Karpas-422 (cell line): ENCODE data around the gene ENO3. TPM values are rescaled to one million over a fixed set of nuclear protein-coding genes. Genes with fewer than 3 reads are reported as not detected.

ENCODE experiments used
- DNase-seq: peaks from one replicate; pipeline ENCODE4 v3.0.0-alpha.2; 2015
- H2AFZ ChIP-seq: fragments of 200-600 bp; sonication (generic); 2 replicates; pipeline ENCODE4 v1.6.1; 2014; ENCODE audit warnings: antibody characterized with exemption, low read length, mixed read lengths
- H3K27ac ChIP-seq: fragments of 200-600 bp; sonication (generic); 2 replicates; pipeline ENCODE4 v1.5.1; 2014; ENCODE audit warnings: mild to moderate bottlenecking, low read length, moderate library complexity
- H3K27me3 ChIP-seq: fragments of 200-600 bp; sonication (generic); 2 replicates; pipeline ENCODE4 v1.6.1; 2014; ENCODE audit warnings: low read length, mixed read lengths
- H3K36me3 ChIP-seq: fragments of 200-600 bp; sonication (generic); 2 replicates; pipeline ENCODE4 v1.6.1; 2014; ENCODE audit warnings: low read length, mixed read lengths; ENCODE audit not compliant: insufficient read depth
- H3K4me1 ChIP-seq: fragments of 200-600 bp; sonication (generic); 2 replicates; pipeline ENCODE4 v1.6.1; 2014; ENCODE audit warnings: mild to moderate bottlenecking, low read length, mixed read lengths
- H3K4me2 ChIP-seq: fragments of 200-600 bp; sonication (generic); 2 replicates; pipeline ENCODE4 v1.6.1; 2014; ENCODE audit warnings: low read length, low read depth, mild to moderate bottlenecking; ENCODE audit not compliant: poor library complexity, severe bottlenecking
- H3K4me3 ChIP-seq: fragments of 200-600 bp; sonication (generic); 2 replicates; pipeline ENCODE4 v1.5.1; 2014; ENCODE audit warnings: mild to moderate bottlenecking, antibody characterized with exemption, low read length, mixed read lengths
- H3K79me2 ChIP-seq: fragments of 200-600 bp; sonication (generic); 2 replicates; pipeline ENCODE4 v1.6.1; 2014; ENCODE audit warnings: mild to moderate bottlenecking, low read length, mixed read lengths
- H3K9ac ChIP-seq: fragments of 200-600 bp; sonication (generic); 2 replicates; pipeline ENCODE4 v1.6.0; 2014; ENCODE audit warnings: low read length
- H3K9me2 ChIP-seq: fragments of 200-600 bp; sonication (generic), shearing (Covaris generic); replicated peaks from 2 replicates; pipeline ENCODE4 v1.6.0; 2014; ENCODE audit warnings: mild to moderate bottlenecking, low read length, moderate library complexity; ENCODE audit not compliant: insufficient read depth
- H3K9me3 ChIP-seq: fragments of 300-700, 200-600 bp; sonication (generic); 2 replicates; pipeline ENCODE4 v1.6.1; 2014; ENCODE audit warnings: low read length, mixed read lengths
- H4K20me1 ChIP-seq: fragments of 200-600 bp; sonication (generic); 2 replicates; pipeline ENCODE4 v1.6.1; 2014; ENCODE audit warnings: mild to moderate bottlenecking, antibody characterized with exemption, low read length, low read depth; ENCODE audit not compliant: insufficient read depth
- total RNA-seq: library from RNA; depleted of rRNA; stranded (reverse); fragments of >200 nt; shearing (Covaris generic); gene quantifications from 2 replicates; pipeline ENCODE4 v1.2.3, GENCODE V29; 2014; ENCODE audit warnings: low replicate concordance

Gene ENO3
- total RNA-seq, 1 experiment from 2014 or later: 31.1 TPM

DNA sequence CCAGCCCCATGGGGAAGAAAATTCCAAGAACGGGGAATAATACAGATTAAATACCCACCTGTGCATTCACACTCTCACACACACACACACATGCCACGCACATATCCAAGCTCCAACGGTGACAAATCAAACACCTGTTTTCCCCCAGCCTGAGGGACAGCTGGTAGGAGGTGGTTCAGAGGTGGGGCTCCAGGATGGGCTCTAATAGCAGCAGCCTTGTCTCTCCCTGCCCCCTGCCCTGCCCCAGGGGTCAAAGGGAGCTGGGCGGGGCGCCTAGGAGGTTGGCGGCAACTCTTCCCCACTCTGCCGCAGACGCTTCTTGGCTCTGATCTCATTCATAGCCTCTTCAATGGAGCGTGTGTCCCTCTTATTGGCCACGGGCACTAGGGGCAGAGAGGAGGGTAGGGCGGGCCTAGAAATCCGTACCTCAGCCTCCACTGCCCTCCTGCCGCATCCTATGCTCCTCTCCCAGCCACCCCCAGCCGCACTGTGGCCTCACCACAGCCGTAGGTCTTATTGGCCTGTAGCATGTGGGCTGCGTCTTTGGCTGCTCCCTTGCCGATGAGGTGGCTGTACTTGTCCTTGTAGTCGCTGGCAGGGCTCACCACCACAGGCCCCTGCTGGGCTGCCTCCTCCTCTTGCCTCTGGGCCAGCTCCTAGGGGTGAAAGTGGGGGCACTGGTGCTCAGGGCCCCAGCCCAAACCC lies 8.5 kb downstream of the ENO3 start:
- H3K27ac ChIP-seq: no peak overlapping the region
- no peak for DNase-seq
- H3K4me2 ChIP-seq: no peak overlapping the region
- no peaks in the 10 kb centered on the region for H4K20me1 ChIP-seq
- no peak overlapping the region for H2AFZ ChIP-seq
- peaks cover 7% of the 10 kb centered on the region for H3K4me1 ChIP-seq
- no peaks in the 10 kb centered on the region for H3K79me2 ChIP-seq
- H3K27me3 ChIP-seq: no peaks in the 10 kb centered on the region
- no peak overlapping the region for H3K4me3 ChIP-seq
- H3K9me2 ChIP-seq: no peaks in the 10 kb centered on the region
- peaks cover 3% of the 10 kb centered on the region; the same call in 1 of the 2 replicates for H3K36me3 ChIP-seq
- H3K9me3 ChIP-seq: no peaks in the 10 kb centered on the region
- no peak overlapping the region for H3K9ac ChIP-seq

DNA sequence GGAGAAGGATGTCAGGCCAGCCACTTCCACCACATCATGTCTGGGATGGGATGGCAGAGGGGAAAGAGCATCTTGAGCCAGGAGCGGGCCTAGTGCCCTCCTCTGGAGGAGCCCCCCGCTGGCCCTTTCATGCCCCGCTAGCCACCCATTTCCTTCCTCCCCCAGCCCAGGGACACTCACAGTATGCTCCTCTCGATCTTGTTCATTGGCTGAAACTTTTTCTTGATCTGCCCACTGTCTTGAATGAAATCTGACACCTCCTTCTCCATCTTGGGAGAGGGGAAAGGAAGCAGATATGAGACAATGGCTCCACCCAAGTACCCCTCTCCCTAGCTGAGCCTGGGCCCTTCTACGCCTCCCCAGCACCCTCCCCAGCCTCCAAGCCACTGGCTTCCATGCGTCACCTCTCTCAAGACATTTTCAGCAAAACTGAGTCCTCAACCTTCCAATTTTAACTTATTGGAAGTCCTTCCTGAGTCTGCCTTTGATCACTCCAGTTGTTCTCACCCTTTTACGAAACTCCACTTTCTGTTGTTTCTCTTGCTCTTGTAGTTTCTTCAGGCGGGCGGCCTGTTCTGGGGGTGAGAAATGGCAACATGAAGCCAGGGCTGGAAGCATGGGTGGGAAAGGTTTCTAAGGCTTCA lies 9.5 kb downstream of the ENO3 start:
- no peak overlapping the region for H3K4me3 ChIP-seq
- no peak overlapping the region for H2AFZ ChIP-seq
- peaks cover 3% of the 10 kb centered on the region for H3K79me2 ChIP-seq
- no peak overlapping the region for H3K4me2 ChIP-seq
- H4K20me1 ChIP-seq: no peaks in the 10 kb centered on the region
- no peak for DNase-seq
- H3K4me1 ChIP-seq: peaks cover 7% of the 10 kb centered on the region
- no peak overlapping the region for H3K27ac ChIP-seq
- no peaks in the 10 kb centered on the region for H3K9me3 ChIP-seq
- no peak overlapping the region for H3K9ac ChIP-seq
- no peaks in the 10 kb centered on the region for H3K27me3 ChIP-seq
- H3K9me2 ChIP-seq: no peaks in the 10 kb centered on the region
- peaks cover 6% of the 10 kb centered on the region for H3K36me3 ChIP-seq

DNA sequence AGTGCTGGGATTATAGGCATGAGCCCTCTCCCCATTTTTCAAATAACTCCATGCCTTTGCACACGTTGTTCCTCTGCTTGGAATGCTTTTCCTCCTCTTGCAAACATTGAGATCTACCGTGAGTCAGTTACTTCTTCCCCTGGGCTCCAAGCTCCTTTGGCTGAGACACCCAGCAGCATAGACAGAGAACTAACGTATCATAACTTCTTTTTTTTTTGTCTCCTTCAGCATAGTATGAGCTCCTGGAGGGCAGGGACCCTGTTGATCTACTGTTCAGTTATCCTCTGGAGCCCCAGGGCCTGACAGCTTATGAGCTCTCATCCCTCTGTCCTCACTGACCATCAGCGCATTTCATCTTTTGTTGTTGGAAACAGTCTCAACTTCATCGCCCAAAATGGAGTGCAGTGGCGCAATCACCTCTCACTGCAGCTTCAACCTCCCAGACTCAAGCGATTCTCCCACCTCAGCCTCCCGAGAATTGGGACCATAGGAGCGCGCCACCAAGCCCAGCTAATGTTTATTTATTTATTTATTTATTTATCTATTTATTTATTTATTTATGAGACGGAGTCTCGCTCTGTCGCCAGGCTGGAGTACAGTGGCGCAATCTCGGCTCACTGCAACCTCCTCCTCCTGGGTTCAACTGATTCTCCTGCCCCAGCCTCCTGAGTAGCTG lies 14.5 kb downstream of the ENO3 start:
- peaks cover 5% of the 10 kb centered on the region; the same call in 1 of the 2 replicates for H3K36me3 ChIP-seq
- no peaks in the 10 kb centered on the region for H3K9me3 ChIP-seq
- H3K4me2 ChIP-seq: no peak overlapping the region
- peaks cover 14% of the 10 kb centered on the region for H3K79me2 ChIP-seq
- H3K27me3 ChIP-seq: no peaks in the 10 kb centered on the region
- H3K9ac ChIP-seq: no peak overlapping the region
- peaks cover 28% of the 10 kb centered on the region for H3K4me1 ChIP-seq
- H4K20me1 ChIP-seq: no peaks in the 10 kb centered on the region
- H3K27ac ChIP-seq: no peak overlapping the region
- DNase-seq: no peak
- H3K9me2 ChIP-seq: no peaks in the 10 kb centered on the region
- no peak overlapping the region for H2AFZ ChIP-seq
- H3K4me3 ChIP-seq: no peak overlapping the region

DNA sequence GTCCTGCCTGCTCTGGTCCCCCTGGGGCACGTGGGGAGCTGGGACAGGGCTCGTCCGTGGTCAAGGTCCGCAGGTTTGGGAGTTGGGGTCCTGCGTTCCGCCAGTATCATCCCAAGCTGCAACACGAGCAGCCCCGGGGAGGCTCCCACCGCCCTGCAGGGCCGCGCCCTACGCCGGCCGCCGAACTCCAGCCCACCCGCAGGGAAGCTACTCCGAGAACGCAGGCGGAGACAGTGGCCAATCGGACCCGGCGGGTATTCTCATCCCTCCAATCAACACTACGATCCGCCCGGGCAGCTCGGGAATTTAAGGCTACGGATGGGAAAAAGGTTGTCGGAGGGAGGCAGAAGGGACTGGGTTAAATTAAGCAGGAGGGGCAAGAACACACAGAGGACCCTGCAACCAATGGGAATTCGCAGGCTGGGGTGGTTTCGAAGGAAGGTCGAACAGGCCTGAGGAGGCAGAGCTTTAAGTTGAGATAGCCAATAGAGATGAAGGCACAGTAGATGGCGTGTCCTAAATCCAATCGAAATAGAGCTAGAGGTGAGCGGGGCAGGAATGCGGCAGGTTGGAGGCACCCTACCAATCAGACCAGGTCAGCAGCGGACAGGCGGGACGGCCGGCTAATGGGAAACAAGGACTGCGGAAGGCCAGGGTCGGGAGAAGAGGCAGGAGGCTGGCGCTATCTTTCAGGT lies 16.1 kb downstream of the ENO3 start:
- H2AFZ ChIP-seq: peak overlapping the region; percentile 65; the same call in 1 of the 2 replicates
- H3K9me2 ChIP-seq: no peaks in the 10 kb centered on the region
- peak overlapping the region; percentile 71 for H3K4me3 ChIP-seq
- peak; percentile 99 for DNase-seq
- no peaks in the 10 kb centered on the region for H3K27me3 ChIP-seq
- H4K20me1 ChIP-seq: no peaks in the 10 kb centered on the region
- H3K4me2 ChIP-seq: peak overlapping the region; percentile 82
- H3K9me3 ChIP-seq: no peaks in the 10 kb centered on the region
- peaks cover 5% of the 10 kb centered on the region; the same call in 1 of the 2 replicates for H3K36me3 ChIP-seq
- H3K4me1 ChIP-seq: peaks cover 24% of the 10 kb centered on the region
- peak overlapping the region; percentile 74 for H3K27ac ChIP-seq
- peak overlapping the region; percentile 84 for H3K9ac ChIP-seq
- peaks cover 14% of the 10 kb centered on the region for H3K79me2 ChIP-seq

DNA sequence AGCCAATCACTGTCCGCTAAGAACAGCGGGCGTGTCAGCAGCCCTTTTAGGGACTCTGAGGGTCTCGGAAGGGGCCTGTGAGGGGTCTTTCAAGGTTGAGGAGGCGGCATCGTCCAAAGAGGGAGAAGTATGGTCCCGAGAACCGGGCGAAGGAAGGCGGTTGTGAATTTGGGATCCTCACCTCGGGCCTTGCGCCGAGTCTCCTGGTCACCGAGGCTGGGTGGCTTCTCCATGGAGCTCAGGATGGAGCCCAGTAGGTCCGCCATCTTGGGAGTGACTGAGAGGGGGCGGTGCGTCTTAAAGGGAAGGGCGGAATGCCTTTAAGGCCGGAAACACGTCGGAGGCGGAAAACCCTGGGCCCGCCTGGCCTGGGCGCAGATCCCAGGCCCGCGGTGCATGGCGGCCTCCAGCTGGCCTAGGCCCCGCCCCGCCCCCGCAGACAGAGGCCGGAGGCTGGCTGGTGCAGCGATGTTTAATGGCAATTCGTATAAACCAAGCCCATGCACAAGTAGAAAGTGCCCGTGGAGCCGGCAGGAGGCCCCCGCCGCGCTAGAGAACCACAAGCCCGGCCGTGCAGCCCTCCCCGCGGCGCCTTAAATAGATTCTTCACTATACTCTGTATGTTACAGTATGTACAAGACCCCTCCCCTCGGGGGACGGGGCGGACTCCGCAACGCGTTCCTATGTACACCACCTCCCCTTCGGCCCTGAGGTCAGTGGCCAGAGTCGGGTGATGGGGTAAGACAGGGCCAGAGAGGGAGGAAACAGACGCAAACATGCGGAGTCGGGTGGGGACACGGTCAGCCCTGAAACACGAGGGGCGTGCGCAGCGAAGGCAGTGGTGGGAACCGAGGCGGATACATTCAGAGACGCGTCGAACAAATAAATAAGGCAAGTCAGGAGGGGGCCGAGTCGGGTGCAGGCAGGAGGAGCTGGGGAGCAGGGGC lies 16.9 kb downstream of the ENO3 start, which contains the start of gene SPAG7:
Gene SPAG7, minus strand, starts transcription at position 279 of the 947 bp plus-strand sequence. Its CDS starts 13 bp downstream, at position 266.
- H3K9me3 ChIP-seq: no peaks in the 10 kb centered on the region
- peak within 1 kb of the TSS; percentile 65; the same call in 1 of the 2 replicates for H2AFZ ChIP-seq
- no peaks in the 10 kb centered on the region for H4K20me1 ChIP-seq
- peak; percentile 98 for DNase-seq
- peak within 1 kb of the TSS; percentile 82 for H3K4me2 ChIP-seq
- peaks cover 14% of the 10 kb centered on the region for H3K79me2 ChIP-seq
- H3K9ac ChIP-seq: peak within 1 kb of the TSS; percentile 84
- no peaks in the 10 kb centered on the region for H3K9me2 ChIP-seq
- H3K36me3 ChIP-seq: peaks cover 5% of the 10 kb centered on the region; the same call in 1 of the 2 replicates
- H3K4me3 ChIP-seq: peak within 1 kb of the TSS; percentile 71
- peaks cover 24% of the 10 kb centered on the region for H3K4me1 ChIP-seq
- H3K27me3 ChIP-seq: no peaks in the 10 kb centered on the region
- peak within 1 kb of the TSS; percentile 74 for H3K27ac ChIP-seq

DNA sequence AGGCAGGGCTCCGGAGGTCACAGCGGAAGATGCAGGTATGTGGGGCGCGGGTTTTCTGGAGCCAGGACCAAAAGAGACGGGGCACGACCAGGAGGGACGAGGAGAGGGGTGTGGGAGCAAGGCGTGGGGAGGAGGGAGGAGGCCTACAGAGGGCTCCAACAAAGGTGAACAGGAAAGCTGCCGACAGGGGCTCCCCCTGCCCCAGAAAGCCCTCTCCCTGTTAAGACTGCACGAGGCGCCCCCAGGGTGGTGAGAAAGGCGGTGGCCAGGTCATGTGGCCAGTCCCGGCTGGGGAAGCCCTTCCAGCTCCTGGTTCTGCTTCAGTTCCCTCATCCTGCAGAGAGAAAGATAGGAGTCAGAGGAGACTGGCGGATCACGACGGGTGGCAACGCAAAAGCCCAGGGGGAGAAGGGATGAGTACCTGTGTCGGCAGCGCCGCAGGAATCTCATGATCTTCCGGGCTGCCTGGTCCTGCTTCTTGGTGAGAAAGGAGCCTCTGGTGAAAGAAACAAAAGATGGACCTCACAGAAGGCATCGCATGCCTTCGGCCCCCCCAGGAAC lies 17.6 kb downstream of the ENO3 start:
- H3K4me3 ChIP-seq: peak overlapping the region; percentile 71
- peaks cover 14% of the 10 kb centered on the region for H3K79me2 ChIP-seq
- no peaks in the 10 kb centered on the region for H3K27me3 ChIP-seq
- peak overlapping the region; percentile 82 for H3K4me2 ChIP-seq
- H3K36me3 ChIP-seq: peaks cover 7% of the 10 kb centered on the region; the same call in 1 of the 2 replicates
- no peak for DNase-seq
- H4K20me1 ChIP-seq: no peaks in the 10 kb centered on the region
- H3K9ac ChIP-seq: peak overlapping the region; percentile 82
- no peak overlapping the region for H3K27ac ChIP-seq
- no peaks in the 10 kb centered on the region for H3K9me3 ChIP-seq
- H3K9me2 ChIP-seq: no peaks in the 10 kb centered on the region
- peaks cover 24% of the 10 kb centered on the region for H3K4me1 ChIP-seq
- no peak overlapping the region for H2AFZ ChIP-seq

DNA sequence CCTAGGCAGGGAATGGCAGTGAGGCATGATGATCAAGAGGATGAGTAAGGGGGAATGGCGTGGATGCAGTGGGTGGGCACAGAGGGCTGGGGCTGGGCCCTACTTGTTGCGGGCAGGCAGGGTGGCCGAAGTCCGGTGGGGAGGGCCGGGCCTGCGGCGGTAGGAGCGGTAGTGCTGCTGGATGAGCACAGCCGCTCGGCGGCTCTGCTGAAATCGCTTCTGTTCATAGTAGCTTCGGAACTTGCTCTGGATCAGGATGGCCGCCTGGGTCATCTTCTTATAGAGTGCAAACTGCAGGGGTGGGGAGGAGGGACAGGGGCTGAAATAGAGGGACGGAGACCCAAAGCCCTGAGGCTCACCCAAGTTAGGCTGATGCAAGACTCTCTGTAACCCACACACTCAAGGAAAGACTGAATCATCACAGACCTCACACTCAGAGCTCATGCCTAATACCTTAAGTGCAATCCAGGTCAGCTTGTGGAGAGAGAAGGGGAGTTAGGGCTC lies 18.2 kb downstream of the ENO3 start:
- no peak overlapping the region for H3K9ac ChIP-seq

More for the DNA sequence above, 18.2 kb downstream of the ENO3 start:
- Histone ChIP-seq H3K27me3 (no peaks in the 10 kb centered on the region), H3K27ac (no peak overlapping the region), H3K4me3 (no peak overlapping the region), H3K36me3 (peaks cover 7% of the 10 kb centered on the region; the same call in 1 of the 2 replicates), H3K4me2 (no peak overlapping the region), H3K9me3 (no peaks in the 10 kb centered on the region), H3K4me1 (peaks cover 24% of the 10 kb centered on the region), H3K79me2 (peaks cover 14% of the 10 kb centered on the region), H2AFZ (no peak overlapping the region), H3K9me2 (no peaks in the 10 kb centered on the region), H4K20me1 (no peaks in the 10 kb centered on the region)
- DNase-seq: no peak
